ENCODE results near the gene DNAJC5G. TPM values are rescaled to one million over a fixed set of nuclear protein-coding genes. Genes with fewer than 3 reads are reported as not detected.
"Not testable (repeated sequence)": the region's sequence is repeated elsewhere in the genome, so short reads cannot be mapped to it uniquely, and the experiment has no call there.

The DNAJC5G gene
- total RNA-seq, 1 donor from 2014 or later = not detected

DNA sequence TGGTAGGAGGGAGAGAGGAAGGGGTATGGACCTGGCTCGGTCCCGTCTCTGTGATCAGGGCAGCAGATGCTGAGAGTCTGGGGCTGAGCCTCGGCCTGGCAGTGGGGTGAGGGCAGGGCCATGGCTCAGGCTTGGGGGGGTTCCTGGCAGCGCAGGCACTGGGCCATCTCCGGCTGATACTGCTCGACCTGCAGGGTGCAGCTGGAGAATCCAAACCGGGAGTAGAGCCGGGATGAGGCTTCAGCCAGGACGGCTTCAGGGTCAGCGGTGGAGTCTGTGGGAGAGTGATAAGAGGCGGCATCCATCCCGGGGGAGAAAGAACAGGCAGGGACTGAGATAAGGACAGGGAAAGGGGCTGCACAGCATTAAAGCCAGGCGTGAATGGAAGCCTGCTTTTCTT is 20.0 kb upstream of the DNAJC5G start:
- DNase-seq = no peak

DNA sequence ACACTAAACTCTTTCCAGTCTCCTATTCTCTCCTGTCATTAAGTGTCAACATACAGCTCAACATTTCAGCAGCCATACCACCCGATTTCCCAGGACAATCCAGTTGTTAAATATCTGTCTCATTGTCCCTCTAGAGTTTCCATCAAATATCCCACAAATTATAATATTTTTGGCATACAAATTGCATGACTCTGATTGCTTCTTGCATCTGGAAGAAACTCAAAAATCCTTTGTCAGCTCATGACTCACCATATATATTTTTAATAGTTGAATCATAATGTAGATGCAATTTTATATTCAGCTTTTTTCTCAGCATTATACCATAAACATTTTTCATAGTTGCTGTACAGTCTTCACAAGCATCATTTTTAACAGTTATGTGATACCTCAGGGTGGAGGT is 19.6 kb upstream of the DNAJC5G start:
- DNase-seq = no peak

DNA sequence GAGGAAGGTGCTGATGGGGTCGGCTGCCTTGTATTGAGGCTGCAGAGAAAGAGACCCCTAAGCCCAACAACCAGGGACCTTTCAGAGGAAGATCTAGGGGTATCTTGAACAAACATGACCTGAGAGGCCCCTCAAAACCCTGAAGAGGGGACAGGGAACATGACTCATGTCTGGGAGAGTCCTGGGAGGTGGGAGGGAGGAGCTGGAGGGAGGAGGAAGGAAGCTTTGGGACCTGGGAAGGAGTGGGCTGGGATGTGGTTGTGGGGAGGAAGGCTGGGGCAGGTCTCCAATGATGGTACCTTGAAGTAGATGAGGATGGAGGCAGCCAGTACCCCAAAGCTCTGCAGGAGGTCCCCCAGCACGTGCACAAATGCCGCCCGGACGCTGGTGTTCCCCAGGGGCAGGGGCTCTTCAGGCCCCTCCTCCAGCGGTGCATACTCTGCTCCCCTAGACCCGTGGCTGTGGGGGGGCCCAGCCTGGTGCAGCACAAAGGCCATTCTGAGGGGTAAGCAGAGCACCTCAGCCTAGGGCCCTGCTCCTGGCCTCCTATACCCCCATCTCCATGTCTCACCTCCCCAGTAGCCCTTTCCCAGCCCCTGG is 18.3 kb upstream of the DNAJC5G start:
- DNase-seq = no peak

DNA sequence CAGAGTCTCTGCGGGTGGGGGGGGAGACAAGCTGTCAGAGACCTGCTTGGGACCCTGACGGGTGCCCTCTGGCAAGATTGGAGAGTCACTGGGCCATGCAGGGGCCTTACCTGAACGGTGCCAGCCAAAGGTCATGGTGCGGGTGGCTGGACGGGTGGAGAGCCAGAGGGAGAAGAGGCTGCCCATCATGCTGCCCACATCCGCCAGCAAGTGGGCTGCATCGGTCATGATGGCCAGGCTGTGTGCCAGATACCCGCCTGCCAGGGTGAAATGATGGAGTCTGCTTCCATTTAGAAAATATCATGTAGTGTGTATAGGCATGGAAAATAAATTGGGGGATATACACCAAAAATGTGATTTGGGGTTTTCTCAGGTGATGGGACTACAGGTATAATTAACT is 17.2 kb upstream of the DNAJC5G start:
- DNase-seq = no peak

DNA sequence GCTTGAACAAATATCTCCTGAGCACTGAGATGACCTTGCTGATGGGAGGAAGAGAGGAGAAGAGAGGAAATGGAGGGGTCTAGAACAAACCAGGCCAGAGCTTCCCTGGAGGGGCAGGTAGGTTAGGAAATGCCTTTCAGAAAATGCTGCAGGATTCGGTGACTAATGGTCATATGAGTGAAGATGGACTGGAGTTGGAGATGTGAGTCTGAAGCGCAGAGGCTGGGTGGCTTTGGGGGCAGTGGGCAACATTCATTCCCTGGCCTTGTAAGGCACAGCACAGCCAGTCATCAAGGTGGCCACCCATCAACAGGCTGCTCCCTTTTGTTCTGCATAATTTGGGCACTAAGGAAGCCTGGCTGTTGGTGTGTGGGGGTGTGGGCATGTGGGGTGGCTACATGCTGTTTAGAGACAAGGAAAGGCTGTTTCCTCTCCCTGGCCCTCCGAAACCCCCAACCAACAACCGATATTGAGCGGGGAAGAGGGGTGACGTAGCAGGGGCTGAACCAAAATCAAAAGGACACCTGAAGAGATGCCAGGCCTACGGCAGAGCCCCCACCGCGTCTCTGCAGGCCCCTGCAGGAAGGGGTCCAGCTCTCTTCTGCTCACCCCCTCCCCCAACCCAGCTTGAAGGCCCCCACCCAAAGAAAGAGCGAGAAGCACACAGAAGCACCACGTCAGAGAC is 13.8 kb upstream of the DNAJC5G start:
- no peak for DNase-seq

DNA sequence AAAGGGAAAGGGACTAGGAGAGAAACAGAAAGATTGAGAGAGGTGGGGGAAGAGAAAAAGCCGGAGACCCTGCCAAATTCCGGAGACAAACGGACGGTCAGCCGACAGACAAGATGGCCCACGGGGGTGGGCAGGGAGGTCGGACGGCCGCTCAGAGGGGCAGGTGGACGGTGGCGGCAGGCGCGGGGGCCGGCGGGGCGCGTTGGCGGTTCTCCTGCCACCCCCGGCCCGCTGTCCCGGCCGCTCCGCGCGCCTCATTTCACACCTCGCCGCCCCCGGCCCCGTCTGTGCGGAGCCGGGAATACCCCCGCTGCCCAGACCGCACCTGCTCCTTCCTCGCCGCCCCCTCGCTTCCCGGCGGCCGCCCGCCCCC is 13.3 kb upstream of the DNAJC5G start:
- DNase-seq = no peak

DNA sequence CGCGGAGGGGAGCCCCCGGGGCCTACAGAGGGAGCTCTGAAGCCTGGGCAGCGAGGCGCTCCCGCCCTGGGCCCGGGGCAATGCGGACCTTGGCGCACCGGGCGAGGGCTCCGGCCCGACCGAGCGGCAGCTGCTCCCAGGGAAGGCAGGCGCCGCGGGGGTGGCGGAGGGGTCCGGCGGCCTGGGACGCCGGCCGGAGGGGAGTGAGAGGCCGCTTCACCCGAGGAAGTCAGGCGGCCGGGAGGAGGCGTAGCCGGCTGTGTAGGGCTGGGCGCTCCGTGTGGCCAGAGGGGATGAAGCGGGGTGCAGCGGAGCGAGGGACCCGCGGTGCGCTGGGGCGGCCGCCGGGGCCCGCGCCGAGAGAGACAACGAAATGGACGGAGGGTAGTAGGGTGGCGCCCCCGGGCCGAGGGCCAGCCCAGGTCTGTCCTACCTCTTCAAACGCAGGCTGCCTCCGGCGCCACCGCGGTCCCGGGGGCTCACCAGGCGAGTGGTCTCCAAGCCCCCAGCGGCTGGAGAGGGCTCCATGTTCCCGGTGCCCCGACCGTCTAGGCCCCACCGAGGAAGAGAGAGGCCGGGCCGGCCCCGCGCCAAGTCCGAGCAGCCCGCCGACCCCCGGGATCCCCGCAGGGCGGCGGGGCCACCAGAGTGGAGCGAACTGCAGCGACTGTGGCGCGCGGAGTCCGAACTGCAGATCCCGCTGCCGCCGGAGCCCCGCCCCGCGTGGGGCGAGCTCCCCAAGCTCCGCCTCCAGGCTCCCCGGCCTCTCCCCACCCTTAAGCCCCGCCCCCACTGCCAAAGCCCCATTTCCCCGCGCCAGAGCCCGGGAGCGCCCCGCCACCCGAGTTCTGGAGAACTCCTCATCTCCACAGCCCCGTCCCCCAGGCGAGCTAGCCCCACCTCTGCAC is 12.6 kb upstream of the DNAJC5G start, which contains the start of gene SLC30A3:
Gene SLC30A3 (minus strand): TSS at position 669 of the 908 bp plus-strand sequence. CDS start 141 bp downstream, at position 528.
- peak; percentile 63 for DNase-seq

DNA sequence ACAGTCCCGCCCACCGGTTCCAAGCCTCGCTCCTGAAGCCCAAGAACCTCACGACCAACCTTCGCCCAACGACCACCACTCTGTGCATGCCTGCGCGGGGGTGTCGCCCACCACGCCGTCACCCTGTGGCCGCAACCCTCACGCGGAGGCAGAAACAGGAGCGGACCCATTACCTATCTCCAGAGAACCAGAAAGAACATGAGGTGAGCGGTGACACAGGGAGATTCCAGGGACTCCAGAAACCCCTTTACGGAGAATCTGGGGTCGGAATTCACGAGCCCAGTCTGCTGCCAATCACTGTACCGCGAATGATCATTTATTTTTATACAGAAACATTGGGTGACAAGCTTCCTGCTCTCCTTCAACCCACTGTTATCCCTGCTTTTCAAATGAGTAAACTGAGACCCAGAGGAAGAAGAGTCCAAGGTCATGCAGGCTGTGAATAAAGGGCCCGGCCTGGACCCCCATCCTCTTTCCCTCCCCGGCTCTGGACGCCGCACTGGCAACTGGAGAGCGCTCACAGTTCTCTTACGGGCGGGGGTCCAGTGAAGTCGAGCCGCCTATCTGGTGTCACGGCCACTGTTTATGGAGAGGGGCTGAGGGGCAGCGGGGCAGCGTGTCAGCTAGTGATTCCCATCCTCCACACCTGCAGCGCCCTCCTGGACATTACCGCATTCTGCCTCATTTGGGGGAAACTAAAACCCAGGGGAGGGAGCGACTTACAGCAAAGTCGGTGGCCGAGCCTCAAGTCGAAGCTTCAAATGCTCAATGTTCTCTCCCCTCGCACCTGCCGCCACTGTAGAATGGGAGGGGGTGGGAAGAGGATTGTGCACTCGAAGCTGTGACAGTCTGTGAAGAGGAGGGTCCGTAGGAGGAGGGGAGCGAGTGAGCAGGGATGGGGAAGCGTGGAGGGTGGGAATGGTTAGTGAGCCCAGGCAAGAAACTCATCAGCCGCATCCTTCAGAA is 11.7 kb upstream of the DNAJC5G start:
- no peak for DNase-seq

DNA sequence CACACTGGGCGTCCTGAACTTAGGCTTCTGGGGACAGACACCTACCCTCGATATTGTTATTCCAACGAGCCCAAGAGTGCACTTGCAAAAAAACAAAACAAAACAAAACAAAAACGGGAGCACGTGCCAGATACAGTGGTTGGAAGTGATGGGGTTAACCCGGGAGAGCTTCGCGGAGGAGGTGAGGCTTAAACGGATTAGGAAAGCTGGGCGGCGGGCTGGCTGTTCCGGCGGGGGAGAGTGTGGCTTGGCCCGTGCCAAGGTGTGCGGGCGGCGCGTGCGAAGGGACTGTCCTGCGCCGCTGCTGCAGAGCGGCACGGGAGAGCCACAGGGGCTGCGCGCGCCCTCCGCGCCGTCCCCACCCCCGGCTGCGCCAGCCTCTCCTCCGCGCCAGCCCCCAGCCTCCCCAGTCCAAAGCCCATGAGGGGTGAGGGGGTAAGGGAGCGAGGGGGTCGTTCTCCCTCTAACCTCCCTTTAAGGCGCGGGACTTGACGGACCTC is 10.9 kb upstream of the DNAJC5G start:
- DNase-seq = no peak

DNA sequence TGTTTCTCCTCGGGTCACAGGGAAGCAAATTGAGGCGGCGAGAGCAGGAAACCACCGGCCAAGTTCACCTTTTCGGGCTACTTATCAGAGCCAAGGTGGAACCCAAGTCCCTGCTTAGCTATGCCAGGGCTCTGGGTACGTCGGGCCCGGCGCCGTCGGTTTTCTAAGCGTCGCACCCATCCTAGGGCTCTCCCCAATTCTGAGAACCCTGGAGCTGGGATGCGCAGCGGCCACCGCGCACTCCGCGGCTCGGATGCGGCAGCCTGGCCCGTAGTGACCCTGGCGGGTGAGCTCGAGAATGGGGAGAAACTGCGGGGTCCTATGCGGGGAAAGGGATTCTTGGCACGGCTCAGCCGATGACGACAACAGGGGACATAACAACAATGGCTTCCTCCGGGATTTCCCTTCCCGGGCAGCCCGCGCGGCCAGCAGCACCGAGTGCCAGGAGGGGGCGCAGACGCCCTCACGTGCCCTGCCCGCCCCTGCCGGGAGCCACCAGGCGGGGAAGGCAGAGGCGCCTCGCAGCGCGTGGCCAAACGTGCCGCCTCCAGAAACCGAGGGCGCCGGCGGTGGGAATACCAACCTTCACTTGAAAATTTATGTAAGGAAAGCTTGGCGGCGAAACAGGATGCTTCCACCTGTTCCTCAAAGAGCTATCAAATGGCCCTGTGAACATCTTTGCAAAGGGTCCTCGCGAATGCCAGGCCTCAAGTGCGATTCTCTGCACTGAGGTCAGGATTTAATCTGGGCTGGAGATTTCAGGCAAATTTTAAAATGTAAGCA is 10.3 kb upstream of the DNAJC5G start:
- peak; percentile 80 for DNase-seq

DNA sequence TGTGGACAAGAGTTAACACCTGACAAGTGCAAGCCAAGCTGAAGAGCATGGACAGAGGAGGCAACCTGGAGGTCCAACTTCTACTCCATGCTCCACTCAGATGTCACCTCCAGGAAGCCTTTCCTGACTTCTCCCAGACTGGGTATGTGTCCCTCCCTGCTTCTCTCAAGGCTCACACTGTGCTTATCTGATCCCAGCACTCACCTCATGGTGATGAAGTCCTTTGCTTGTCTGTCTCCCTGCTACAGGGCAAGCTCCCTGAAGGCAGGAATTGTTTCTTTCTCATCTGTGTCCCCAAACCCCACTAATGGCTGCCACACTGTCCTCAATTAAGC is 9.7 kb upstream of the DNAJC5G start:
- DNase-seq = no peak

DNA sequence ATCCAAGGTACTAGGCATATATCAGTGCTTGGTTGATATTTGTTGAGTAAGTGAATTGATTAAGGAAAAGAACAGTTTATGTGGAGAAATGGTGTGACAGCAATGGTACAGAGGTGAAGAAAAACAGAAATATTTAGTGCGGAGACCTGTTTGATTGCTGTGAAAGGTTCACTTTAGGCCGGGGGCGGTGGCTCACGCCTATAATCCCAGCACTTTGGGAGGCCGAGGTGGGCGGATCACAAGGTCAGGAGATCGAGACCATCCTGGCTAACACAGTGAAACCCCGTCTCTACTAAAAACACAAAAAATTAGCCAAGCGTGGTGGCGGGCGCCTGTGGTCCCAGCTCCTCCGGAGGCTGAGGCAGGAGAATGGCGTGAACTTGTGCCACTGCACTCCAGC is 6.9 kb upstream of the DNAJC5G start:
- DNase-seq = not testable (repeated sequence)

DNA sequence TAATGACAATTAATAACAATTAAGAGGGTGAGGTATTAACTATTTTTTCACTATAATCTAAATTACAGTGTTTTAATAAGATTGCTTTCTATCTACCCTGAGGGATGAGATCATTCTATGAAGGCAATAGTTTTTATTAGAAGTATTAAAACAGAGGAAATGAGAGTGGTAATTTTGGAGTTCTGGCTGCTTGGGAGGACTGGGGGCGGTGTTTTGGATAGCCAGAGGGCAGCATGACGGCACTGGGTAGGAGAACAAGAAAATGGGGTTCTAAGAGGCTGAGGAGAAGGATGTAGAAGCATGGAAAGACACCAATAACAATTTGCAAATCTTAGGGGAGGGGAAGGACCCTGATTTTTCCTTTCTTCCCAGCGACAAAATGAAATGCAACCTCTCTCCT is 5.1 kb upstream of the DNAJC5G start:
- no peak for DNase-seq

DNA sequence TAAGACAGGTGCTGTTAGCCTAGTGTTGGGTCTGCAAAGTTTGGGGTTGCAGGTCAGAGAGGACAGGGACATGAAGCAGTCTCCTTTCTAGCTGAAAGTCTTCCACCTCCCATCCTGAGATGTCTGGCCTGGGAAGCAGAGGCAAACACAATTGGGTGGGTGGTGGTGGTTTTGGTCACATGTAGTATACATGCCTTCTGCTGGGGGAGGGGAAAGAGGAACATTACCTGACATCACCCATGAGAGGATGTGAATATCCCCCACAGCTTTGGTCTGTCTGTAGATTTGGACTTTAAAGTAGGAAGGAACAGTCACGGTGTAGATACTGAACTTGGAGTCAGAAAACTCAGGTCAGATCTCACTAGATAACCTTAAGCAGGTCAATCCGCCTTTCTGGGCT is 4.6 kb upstream of the DNAJC5G start:
- DNase-seq = no peak

DNA sequence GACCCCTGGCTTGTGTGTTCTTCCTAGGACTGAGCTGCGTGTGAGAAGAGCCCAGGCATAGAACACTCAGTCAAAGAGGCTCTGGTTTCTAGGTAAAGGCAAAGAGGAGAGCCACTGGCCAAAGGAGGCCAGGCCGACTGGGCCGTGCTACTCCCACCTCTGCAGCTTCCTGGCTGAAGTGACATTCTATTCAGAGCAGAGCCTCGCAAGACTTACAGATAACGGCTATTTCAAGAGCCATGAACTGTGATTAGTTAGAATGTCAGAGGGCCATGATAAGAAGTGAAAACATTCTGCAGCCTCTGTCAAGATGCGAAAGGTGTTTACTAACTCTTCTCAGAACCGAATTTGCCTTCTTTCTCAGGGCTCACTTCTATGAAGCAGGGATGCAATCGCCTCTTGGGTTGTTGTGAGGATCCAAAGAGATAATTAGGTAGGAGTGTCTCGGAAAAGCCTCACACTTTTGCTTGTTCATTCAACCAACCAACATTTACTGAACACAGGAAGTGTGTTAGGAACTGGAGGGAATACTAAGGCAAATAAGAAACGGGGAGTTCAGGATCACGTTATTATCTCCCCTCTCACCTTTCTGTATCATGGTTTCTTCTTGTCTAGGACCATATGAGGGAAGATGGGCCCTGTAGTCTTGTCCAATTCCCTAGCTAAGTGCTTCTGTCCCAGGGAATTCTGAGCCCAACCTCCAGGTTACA is 3.4 kb upstream of the DNAJC5G start:
- DNase-seq = no peak

DNA sequence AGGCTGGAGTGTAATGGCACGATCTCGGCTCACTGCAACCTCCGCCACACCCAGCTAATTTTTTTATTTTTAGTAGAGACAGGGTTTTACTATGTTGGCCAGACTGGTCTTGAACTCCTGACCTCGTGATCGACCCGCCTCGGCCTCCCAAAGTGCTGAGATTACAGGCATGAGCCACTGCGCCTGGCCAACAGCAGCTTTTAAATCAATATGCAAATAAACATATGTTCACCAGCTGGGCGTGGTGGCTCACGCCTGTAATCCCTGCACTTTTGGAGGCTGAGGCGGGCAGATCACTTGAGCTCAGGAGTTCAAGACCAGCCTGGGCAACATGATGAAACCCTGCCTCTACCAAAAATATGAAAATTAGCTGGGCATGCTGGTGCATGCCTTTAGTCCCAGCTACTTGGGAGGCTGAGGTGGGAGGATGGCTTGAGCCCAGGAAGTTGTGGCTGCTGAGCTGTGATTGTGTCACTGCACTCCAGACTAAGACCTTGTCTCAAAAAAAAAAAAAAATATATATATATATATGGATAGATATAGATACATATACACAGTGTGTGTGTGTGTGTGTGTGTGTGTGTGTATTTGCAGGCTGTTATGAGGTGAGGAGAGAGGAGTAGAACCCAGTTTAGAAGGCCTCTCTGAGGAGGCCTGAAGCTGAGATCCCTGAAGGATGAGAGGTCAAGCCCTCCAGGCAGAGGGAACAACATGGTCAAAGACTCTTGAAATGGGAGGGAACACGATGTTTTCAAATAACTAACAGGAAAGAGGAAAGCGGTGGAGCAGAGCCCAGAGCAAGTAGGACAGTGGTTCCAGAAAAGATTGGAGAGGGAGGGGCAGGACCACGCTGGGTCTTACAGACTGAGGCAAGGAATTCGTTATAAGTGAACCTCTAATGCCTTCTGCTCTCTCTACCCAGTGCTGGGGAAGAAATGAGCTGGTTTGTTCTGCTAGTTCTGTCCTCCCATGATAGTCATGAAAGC is 2.4 kb upstream of the DNAJC5G start:
- not testable (repeated sequence) for DNase-seq

DNA sequence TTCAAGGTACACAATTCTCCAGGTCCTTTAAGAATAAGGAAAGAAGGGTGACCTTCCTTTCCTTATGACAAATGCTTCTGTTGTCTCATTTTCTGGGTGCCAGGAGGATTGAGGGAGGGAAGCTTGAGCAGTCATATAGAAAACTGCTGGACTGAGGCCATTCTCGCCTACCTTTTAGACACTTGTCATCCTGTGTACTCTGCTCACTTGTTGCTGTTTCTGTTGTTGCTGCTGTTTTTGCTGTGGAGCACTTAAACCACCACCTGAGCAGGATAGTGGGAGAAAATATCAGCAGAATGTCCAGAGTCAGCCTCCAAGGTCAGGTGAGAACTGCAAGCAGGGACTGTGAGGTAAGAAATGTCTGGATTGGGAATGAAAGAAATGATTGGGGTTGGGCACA is 2.8 kb downstream of the DNAJC5G start:
- DNase-seq = no peak

DNA sequence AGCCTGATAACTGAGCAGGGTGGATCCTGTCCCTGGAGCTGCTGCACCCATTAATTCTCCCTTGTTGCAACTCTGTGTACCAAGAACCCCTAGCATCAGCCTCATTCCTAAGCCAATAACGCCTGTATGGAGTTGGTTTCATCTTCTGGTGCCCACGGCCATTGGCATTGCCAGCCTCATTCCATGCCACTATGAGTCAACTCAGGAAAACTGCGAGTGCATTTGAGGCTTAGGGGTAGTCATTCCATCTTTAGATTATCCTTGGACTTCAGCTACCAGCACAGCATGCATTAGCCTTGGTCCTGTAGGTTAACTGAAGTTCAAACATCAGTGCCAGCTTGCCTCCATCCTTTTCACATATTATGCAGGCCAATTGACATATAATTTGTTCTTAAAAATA is 5.6 kb downstream of the DNAJC5G start:
- DNase-seq = no peak

DNA sequence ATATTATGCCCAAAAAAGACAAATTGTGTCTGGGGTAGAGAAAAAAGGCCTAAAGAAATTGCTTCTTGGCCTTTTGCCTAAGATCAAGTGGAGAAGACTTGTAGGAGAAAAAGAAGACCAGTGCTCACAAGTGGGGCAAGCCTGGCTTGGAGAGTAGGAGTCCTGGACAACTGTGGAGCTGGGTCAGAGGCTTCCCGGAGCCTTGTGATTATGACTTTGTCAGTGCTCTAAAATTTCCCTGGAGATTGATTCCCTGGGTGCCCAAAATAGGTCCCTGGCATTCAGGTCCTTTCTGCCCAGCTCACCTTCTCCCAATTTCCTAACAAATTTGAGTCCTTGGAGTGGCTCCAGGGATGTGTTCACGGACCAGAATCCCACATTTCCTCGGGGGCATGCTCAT is 6.2 kb downstream of the DNAJC5G start:
- DNase-seq = no peak
